Stimulated activated CD8-positive, alpha-beta memory T cell treated with anti-CD3 and anti-CD28 coated beads, Interleukin-15, amount 100 ng/mL, for 1 hour (primary cell): ENCODE measurements around the gene DNAAF2.
"Not testable (repeated sequence)": the region's sequence is repeated elsewhere in the genome, so short reads cannot be mapped to it uniquely, and the experiment has no call there.

Experiments
- DNase-seq: peaks from one replicate; pipeline ENCODE4 v3.0.0-alpha.2; 2020; ENCODE audit warnings: low read depth

DNAAF2 gene

GRCh38 chr14:49584981-49585640 is 49.9 kb downstream of the DNAAF2 start:
- not testable (repeated sequence) for DNase-seq

DNA sequence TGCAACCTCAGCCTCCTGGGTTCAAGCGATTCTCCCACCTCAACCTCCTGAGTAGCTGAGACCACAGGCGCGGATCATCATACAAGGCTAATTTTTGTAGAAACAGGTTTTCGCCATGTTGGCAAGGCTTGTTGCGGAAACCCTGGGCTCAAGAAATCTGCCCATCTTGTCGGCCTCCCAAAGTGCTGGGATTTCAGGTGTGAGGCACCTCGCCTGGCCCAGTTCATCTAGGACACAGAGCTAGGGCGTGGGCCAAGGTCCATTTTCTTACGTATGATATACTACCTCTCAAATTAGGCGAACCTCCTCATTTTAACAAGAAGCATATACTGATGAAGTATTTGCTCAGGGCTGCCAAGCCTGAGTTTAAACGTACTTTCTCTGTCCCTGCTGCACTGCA is 51.0 kb downstream of the DNAAF2 start:
- no peak for DNase-seq

DNA sequence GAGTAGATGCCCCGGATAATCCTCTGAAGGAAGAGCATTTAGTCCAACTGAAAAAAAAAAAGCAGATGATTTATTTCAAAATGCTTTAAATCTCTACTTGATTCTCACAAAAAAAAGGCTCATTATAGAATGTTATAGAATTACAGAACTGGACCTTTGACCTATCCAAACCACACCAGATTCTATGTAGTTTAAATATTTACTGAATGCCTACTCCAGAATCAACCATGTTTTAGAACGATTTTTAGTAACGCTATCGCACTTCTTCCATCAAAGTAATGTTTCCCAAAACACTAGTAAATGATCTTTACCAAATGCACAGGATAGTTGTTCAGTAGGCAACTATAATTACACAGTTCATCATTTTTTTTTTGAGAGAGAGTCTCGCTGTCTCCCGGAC is 51.4 kb downstream of the DNAAF2 start:
- no peak for DNase-seq

DNA sequence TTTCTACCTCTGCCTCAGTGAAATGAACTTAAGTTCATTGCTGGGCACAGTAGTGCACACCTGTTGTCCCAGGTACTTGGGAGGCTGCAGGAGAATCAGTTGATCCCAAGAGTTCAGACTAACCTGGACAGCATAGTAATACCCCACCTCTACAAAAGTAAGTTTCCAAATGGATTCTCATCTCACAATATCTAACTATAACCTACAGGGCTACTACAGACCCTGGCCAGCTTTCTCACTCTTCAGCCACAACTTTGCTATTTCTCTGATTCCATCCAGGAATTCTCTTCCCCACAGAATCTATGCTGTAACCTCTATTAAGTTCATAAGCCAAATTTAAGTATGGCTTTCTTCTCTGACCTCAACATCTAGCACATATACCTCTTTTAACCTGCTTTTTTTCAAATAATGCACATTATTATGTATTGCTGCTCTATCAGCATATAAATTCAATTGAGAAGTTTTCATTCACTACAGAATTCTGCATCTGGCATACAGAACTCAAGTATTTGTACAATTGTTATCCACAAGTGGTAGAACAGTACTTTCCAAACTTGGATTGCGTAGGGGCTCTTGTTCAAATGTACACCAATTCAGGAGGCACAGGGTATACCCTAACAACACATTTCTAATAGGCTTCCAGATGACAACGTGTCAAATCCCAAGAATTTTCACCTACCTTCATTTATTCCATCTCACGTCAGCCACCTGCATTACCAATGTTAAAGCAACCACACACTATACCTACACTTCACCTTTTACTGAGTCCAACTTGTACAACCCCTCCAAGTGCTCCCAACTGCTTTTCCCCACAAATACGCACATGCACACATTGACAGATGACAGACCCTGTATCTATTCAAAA is 52.7 kb downstream of the DNAAF2 start:
- DNase-seq: no peak

GRCh38 chr14:49581209-49582112 is 53.6 kb downstream of the DNAAF2 start:
- DNase-seq: no peak

GRCh38 chr14:49579841-49580240 is 55.2 kb downstream of the DNAAF2 start:
- DNase-seq: no peak

DNA sequence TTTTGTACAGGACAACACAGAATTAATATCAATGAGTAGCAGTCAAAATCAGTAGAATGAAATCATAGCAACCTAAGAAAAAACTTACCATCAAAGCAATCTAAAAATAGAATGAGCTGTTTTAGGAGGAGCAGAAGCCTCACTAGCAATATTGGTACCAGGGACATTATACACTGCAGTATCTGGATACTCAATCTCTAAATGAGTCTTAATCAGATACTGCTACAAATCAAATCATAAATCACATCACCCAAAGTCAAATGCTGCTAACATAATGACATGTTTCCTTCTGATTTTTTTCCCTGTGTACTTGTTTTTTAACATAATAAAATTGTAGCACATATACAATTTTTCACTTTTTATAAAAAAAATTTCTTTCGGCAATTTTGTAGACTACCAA is 56.9 kb downstream of the DNAAF2 start:
- DNase-seq: no peak
